ENCODE results near the gene C7orf57. TPM values are rescaled to one million over a fixed set of nuclear protein-coding genes. Genes with fewer than 3 reads are reported as not detected.

Gene C7orf57
- total RNA-seq, 1 donor from 2014 or later, result not detected

DNA sequence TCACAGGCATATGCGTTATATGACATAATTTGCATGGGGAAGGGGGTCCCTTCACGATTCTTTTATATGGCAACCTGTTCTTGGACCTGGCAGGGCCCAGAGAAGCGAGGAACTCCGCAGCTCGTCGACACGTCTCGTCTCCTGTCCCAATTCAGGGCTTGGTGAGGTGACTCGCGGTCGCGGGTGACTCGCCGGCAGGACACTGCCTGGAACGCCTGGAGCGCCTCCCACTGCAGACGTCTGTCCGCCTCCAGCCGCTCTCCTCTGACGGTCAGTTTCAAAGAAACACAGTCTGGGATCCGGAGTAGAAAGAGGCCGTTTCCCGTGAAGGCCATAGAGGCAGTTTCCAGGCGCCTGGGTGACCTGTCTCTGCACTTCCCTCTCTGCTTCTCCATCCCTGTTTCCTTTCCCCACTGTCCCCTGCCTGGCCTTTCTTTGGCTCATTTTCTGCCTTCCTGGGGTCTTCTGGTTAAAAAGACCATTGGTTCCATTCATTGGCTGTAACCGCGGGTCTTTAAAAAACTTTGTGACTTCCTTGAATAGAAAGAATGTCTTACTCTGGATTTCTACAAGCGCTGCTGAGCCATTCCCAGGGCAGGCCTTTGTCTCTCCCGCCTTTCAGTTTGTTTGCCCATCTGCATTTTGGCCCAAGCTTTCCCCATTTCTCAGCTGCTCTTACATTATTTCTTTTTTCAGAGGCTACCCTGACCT is 54.9 kb downstream of the C7orf57 start:
- Mint-ChIP-seq H3K36me3 (ENCODE audit: unreplicated experiment) (no peaks in the 10 kb centered on the region), H3K9me3 (ENCODE audit: unreplicated experiment) (peaks cover 11% of the 10 kb centered on the region), H3K27ac (ENCODE audit: unreplicated experiment) (peak overlapping the region; percentile 41), H3K27me3 (ENCODE audit: unreplicated experiment) (peaks cover 3% of the 10 kb centered on the region), H3K4me1 (ENCODE audit: low read depth, unreplicated experiment) (peaks cover 2% of the 10 kb centered on the region), H3K4me3 (ENCODE audit: unreplicated experiment) (peak overlapping the region; percentile 80)
- TF ChIP-seq, protein P1, sequence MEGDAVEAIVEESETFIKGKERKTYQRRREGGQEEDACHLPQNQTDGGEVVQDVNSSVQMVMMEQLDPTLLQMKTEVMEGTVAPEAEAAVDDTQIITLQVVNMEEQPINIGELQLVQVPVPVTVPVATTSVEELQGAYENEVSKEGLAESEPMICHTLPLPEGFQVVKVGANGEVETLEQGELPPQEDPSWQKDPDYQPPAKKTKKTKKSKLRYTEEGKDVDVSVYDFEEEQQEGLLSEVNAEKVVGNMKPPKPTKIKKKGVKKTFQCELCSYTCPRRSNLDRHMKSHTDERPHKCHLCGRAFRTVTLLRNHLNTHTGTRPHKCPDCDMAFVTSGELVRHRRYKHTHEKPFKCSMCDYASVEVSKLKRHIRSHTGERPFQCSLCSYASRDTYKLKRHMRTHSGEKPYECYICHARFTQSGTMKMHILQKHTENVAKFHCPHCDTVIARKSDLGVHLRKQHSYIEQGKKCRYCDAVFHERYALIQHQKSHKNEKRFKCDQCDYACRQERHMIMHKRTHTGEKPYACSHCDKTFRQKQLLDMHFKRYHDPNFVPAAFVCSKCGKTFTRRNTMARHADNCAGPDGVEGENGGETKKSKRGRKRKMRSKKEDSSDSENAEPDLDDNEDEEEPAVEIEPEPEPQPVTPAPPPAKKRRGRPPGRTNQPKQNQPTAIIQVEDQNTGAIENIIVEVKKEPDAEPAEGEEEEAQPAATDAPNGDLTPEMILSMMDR (IDR thresholded peaks at IDR 0.05; ENCODE audit: partially characterized antibody, unreplicated experiment), result no peak
- DNase-seq, result peak; percentile 30

DNA sequence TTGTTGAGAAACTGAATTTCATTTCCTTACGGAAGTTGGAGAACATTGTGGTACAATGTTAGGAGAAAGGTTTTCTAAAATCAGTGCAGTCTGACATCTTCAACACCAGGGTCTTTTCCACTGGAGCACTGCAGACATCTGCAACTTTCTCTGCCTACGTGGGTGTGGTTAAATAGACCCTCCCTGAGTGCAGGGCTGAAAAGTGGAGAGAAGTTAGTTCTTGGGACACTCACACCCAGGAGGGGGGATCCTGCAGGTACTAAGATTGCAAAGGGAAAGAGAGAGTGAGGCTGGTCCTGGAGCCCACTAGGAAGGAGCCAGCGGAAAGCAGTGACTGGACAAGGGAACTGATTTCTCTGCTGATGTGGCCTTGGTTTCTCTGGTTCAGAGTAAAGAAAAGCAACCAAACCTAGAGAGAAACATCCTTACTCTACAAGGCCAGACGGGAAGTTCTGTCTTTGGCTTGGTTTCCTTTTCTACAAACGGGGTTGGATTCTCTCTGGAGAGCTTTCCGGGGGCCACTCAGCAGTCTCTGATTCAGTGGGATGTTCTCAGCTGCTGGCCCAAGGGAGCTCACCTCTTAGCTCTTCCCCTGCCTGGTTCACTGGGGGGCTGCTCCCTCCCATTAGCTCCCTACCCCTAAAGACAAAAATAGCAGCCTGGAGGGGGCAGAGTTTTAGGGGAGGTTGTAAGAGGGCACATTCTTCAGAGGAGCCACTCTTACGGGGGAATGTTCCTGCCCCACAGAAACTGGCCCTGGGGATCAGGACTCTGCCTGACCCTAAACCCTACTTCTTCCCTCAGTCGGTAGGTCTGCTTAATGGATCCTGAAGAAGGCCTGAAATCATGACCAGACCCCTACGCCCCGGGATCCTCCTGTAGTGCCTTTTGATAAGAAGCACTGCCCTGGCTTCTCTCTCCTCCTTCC is 56.4 kb downstream of the C7orf57 start:
- H3K27me3 Mint-ChIP-seq (ENCODE audit: unreplicated experiment), result peaks cover 3% of the 10 kb centered on the region
- H3K36me3 Mint-ChIP-seq (ENCODE audit: unreplicated experiment), result no peaks in the 10 kb centered on the region
- DNase-seq, result no peak
- no peak overlapping the region for H3K4me3 Mint-ChIP-seq (ENCODE audit: unreplicated experiment)
- peaks cover 2% of the 10 kb centered on the region for H3K4me1 Mint-ChIP-seq (ENCODE audit: low read depth, unreplicated experiment)
- H3K27ac Mint-ChIP-seq (ENCODE audit: unreplicated experiment), result no peak overlapping the region
- H3K9me3 Mint-ChIP-seq (ENCODE audit: unreplicated experiment), result peaks cover 11% of the 10 kb centered on the region
- TF ChIP-seq, protein P1 (IDR thresholded peaks at IDR 0.05; ENCODE audit: partially characterized antibody, unreplicated experiment), result no peak

- no peak overlapping the region for H3K4me3 Mint-ChIP-seq (ENCODE audit: unreplicated experiment)
- H3K4me1 Mint-ChIP-seq (ENCODE audit: low read depth, unreplicated experiment), result peaks cover 2% of the 10 kb centered on the region
- H3K27ac Mint-ChIP-seq (ENCODE audit: unreplicated experiment), result no peak overlapping the region
- no peaks in the 10 kb centered on the region for H3K36me3 Mint-ChIP-seq (ENCODE audit: unreplicated experiment)
- H3K27me3 Mint-ChIP-seq (ENCODE audit: unreplicated experiment), result peaks cover 3% of the 10 kb centered on the region
- TF ChIP-seq, protein P1 (IDR thresholded peaks at IDR 0.05; ENCODE audit: partially characterized antibody, unreplicated experiment), result no peak
- H3K9me3 Mint-ChIP-seq (ENCODE audit: unreplicated experiment), result peaks cover 7% of the 10 kb centered on the region
- DNase-seq, result no peak
Measured at GRCh38 chr7:48094861-48095293, 59.5 kb downstream of the C7orf57 start.

GRCh38 chr7:48096273-48096672 is 60.9 kb downstream of the C7orf57 start:
- H3K4me3 Mint-ChIP-seq (ENCODE audit: unreplicated experiment), result no peak overlapping the region
- H3K4me1 Mint-ChIP-seq (ENCODE audit: low read depth, unreplicated experiment), result no peaks in the 10 kb centered on the region
- H3K27ac Mint-ChIP-seq (ENCODE audit: unreplicated experiment), result no peak overlapping the region
- TF ChIP-seq, protein P1 (IDR thresholded peaks at IDR 0.05; ENCODE audit: partially characterized antibody, unreplicated experiment), result no peak
- H3K27me3 Mint-ChIP-seq (ENCODE audit: unreplicated experiment), result no peaks in the 10 kb centered on the region
- no peaks in the 10 kb centered on the region for H3K36me3 Mint-ChIP-seq (ENCODE audit: unreplicated experiment)
- H3K9me3 Mint-ChIP-seq (ENCODE audit: unreplicated experiment), result peaks cover 2% of the 10 kb centered on the region
- no peak for DNase-seq
